GM12878 (cell line): ENCODE measurements around the gene CASK. TPM values are rescaled to one million over a fixed set of nuclear protein-coding genes. Genes with fewer than 3 reads are reported as not detected.

Source experiments
- ATAC-seq: fragments of 200-7000 bp; cut with Tn5 transposase; 3 replicates; pipeline ENCODE4 v1.9.1; 2020; ENCODE audit warnings: mild to moderate bottlenecking, moderate library complexity
- BruUV-seq: library from RNA; stranded (reverse); fragments of 400-500 nt; replicated peaks from 2 replicates; lab custom pipeline; 2021; lab: Mats Ljungman, UMichigan
- CTCF ChIA-PET: fragments of 300-600 bp; sonication (Branson Sonifier 250); formaldehyde crosslinking; extraction: SDS; loops from one replicate; lab custom pipeline; 2021; ENCODE audit warnings: inconsistent platforms; lab: Yijun Ruan, JAX
- POLR2A ChIA-PET: fragments of 350-600 bp; formaldehyde crosslinking; extraction: SDS; loops from one replicate; lab custom pipeline; 2021; ENCODE audit warnings: inconsistent platforms; lab: Charles Lee
- RAD21 ChIA-PET: fragments of 300-600 bp; sonication (Branson Sonifier 250); formaldehyde crosslinking; loops from one replicate; lab custom pipeline; 2023; ENCODE audit warnings: antibody characterized with exemption; ENCODE audit not compliant: unreplicated experiment; lab: Charles Lee
- SMC1A ChIA-PET: fragments of 300-600 bp; sonication (Branson Sonifier 250); formaldehyde crosslinking; loops from one replicate; lab custom pipeline; 2023; ENCODE audit not compliant: unreplicated experiment, uncharacterized antibody; lab: Charles Lee
- DNase-seq: peaks from one replicate; pipeline ENCODE4 v3.0.0-alpha.2; 2011; ENCODE audit warnings: low read depth, low spot score
- FAIRE-seq: peaks from 3 replicates; lab custom pipeline; 2011; peaks lifted over from hg19 to GRCh38; lab: Jason Lieb, UNC
- H2AFZ ChIP-seq: 2 replicates; pipeline ENCODE4 v1.6.0; 2011; ENCODE audit warnings: low read depth, low read length, control low read depth; ENCODE audit not compliant: control insufficient read depth
- H3K27ac ChIP-seq: 2 replicates; pipeline ENCODE4 v1.5.1; 2011; ENCODE audit warnings: control low read depth; ENCODE audit not compliant: control insufficient read depth, insufficient read depth
- H3K27me3 ChIP-seq, 2 experiments: replicated peaks in 1 of 2; 2 replicates each; pipeline versions ENCODE4 v1.6.0 to v1.6.1; 2011; ENCODE audit warnings: low read length in 1 of 2; ENCODE audit not compliant: control insufficient read depth in 2 of 2, insufficient read depth in 2 of 2
- H3K36me3 ChIP-seq, 2 experiments: 2 replicates each; pipeline ENCODE4 v1.5.1; 2011; ENCODE audit warnings: low read length in 1 of 2; ENCODE audit not compliant: control insufficient read depth in 2 of 2, insufficient read depth in 2 of 2
- H3K4me1 ChIP-seq: 2 replicates; pipeline ENCODE4 v1.6.1; 2011; ENCODE audit warnings: mild to moderate bottlenecking, low read length, moderate library complexity, mixed read lengths; ENCODE audit not compliant: control insufficient read depth, insufficient read depth
- H3K4me2 ChIP-seq: 2 replicates; pipeline ENCODE4 v1.6.0; 2011; ENCODE audit warnings: control low read depth; ENCODE audit not compliant: control insufficient read depth, insufficient read depth
- H3K4me3 ChIP-seq: fragments of 200-600 bp; sonication (generic); 2 replicates; pipeline ENCODE4 v1.5.1; 2016
- H3K79me2 ChIP-seq: 2 replicates; pipeline ENCODE4 v1.6.0; 2011; ENCODE audit warnings: low read length; ENCODE audit not compliant: control insufficient read depth, insufficient read depth
- H3K9ac ChIP-seq: 2 replicates; pipeline ENCODE4 v1.8.0; 2011; ENCODE audit warnings: low read length, control low read depth, mixed read lengths; ENCODE audit not compliant: control insufficient read depth, insufficient read depth
- H3K9me3 ChIP-seq: replicated peaks from 3 replicates; pipeline ENCODE4 v1.5.1; 2011; ENCODE audit warnings: mild to moderate bottlenecking, low read length; ENCODE audit not compliant: control insufficient read depth, insufficient read depth
- H4K20me1 ChIP-seq: 2 replicates; pipeline ENCODE4 v1.6.0; 2011; ENCODE audit not compliant: control insufficient read depth, insufficient read depth
- BCL11A ChIP-seq: IDR thresholded peaks from 2 replicates; pipeline ENCODE4 v1.6.1; 2011; ENCODE audit warnings: low read depth, low read length
- CBX3 ChIP-seq: fragments of 200-600 bp; sonication (generic); IDR thresholded peaks from 2 replicates; pipeline ENCODE4 v1.6.1; 2016; ENCODE audit warnings: low read depth, borderline replicate concordance
- CREM ChIP-seq: IDR thresholded peaks from 2 replicates; pipeline ENCODE4 v1.6.1; 2014; ENCODE audit warnings: antibody characterized with exemption, low read depth
- FOS ChIP-seq: IDR thresholded peaks from 3 replicates; pipeline ENCODE4 v1.6.1; 2011; ENCODE audit warnings: borderline replicate concordance; ENCODE audit not compliant: insufficient read length; ENCODE audit errors: extremely low read depth
- IKZF2 ChIP-seq, 2 experiments: fragments of 450-650 bp; IDR thresholded peaks; 2 replicates each; pipeline ENCODE4 v1.6.1; 2017; ENCODE audit warnings: mild to moderate bottlenecking in 2 of 2, moderate library complexity in 2 of 2
- NFYA ChIP-seq: IDR thresholded peaks from 2 replicates; pipeline ENCODE4 v1.6.1; 2011; ENCODE audit warnings: low read depth, mild to moderate bottlenecking, low read length, improper control_type of control experiment, borderline replicate concordance
- NR2F1 ChIP-seq: fragments of 450-650 bp; conservative IDR thresholded peaks from 2 replicates; pipeline ENCODE4 v1.6.1; 2017; ENCODE audit warnings: mild to moderate bottlenecking
- POLR2AphosphoS2 ChIP-seq: IDR thresholded peaks from 2 replicates; pipeline ENCODE4 v1.6.1; 2011; ENCODE audit warnings: low read depth, mild to moderate bottlenecking, low read length, improper control_type of control experiment, moderate library complexity
- POU2F2 ChIP-seq: IDR thresholded peaks from 3 replicates; pipeline ENCODE4 v1.6.1; 2011; ENCODE audit warnings: low read depth, mild to moderate bottlenecking, low read length, borderline replicate concordance
- RBBP5 ChIP-seq: fragments of 200-600 bp; sonication (generic); conservative IDR thresholded peaks from 2 replicates; pipeline ENCODE4 v1.6.1; 2016
- RELA ChIP-seq: fragments of 450-650 bp; IDR thresholded peaks from 2 replicates; pipeline ENCODE4 v1.8.0; 2014; ENCODE audit warnings: borderline replicate concordance; ENCODE audit not compliant: partially characterized antibody
- TCF3 ChIP-seq: IDR thresholded peaks from 2 replicates; pipeline ENCODE4 v1.6.1; 2012; ENCODE audit warnings: low read depth, mild to moderate bottlenecking, low read length, borderline replicate concordance; ENCODE audit not compliant: insufficient read depth
- ZBED1 ChIP-seq: IDR thresholded peaks from 2 replicates; pipeline ENCODE4 v1.6.1; 2016; ENCODE audit warnings: borderline replicate concordance
- ZZZ3 ChIP-seq: IDR thresholded peaks from 2 replicates; pipeline ENCODE4 v1.6.1; 2011; ENCODE audit warnings: low read depth; ENCODE audit not compliant: control insufficient read depth, insufficient read length
- WGBS: methylation state at CpG from one replicate; pipeline ENCODE4 v1.1.6; 2016; ENCODE audit warnings: low lambda C conversion rate; ENCODE audit not compliant: insufficient replicate concordance, insufficient coverage; ENCODE audit errors: missing lambda C conversion rate; 5-methylcytosine and 5-hydroxymethylcytosine counted together
- in situ Hi-C: fragments of 300-500 bp; cut with MboI; formaldehyde crosslinking; loops from 9 replicates; pipeline ENCODE4 v1.14.3; 2018; ENCODE audit warnings: mixed read lengths
- intact Hi-C: fragments of 100-400 bp; cut with micrococcal nuclease; formaldehyde crosslinking; loops from one replicate; pipeline ENCODE4 v1.14.2; 2022; ENCODE audit not compliant: unreplicated experiment
- polyA plus RNA-seq, 11 experiments: library from polyadenylated mRNA; depleted of rRNA in 4 of 11; unstranded in 6 of 11; stranded (reverse) in 5 of 11; fragments of >200 nt; fragmentation: Nextera tagmentation in 4 of 11; fragmentation: Illumina TruSeq in 1 of 11; extraction: Ambion mirVana in 4 of 11; extraction: Trizol in 1 of 11; gene quantifications; 1 replicate in 1 of 11; 2 replicates in 10 of 11; pipeline versions ENCODE4 v1.2.1 to v1.2.3, GENCODE V29; 2011 to 2016; ENCODE audit warnings: inconsistent platforms in 2 of 11, missing spikeins in 2 of 11, low read depth in 1 of 11
- total RNA-seq, 4 experiments: library from RNA; depleted of rRNA in 3 of 4; stranded (reverse); fragments of >200 nt in 3 of 4; fragmentation: Illumina TruSeq in 1 of 4; extraction: Trizol in 1 of 4; gene quantifications; 2 replicates each; pipeline versions ENCODE4 v1.2.1 to v1.2.3, GENCODE V29; 2013 to 2021
- TF ChIP-seq, protein P1 (sequence below): fragments of 450-650 bp; formaldehyde crosslinking; IDR thresholded peaks from 2 replicates; pipeline ENCODE4 v1.4.0; 2022; ENCODE audit warnings: mild to moderate bottlenecking, moderate library complexity

The CASK gene
- total and polyA plus RNA-seq, 10 of the 15 experiments (the other 5 are each of a cell fraction or from before 2014, with no cell fraction given): 0.60 to 45.9 (median 4.8) TPM

DNA sequence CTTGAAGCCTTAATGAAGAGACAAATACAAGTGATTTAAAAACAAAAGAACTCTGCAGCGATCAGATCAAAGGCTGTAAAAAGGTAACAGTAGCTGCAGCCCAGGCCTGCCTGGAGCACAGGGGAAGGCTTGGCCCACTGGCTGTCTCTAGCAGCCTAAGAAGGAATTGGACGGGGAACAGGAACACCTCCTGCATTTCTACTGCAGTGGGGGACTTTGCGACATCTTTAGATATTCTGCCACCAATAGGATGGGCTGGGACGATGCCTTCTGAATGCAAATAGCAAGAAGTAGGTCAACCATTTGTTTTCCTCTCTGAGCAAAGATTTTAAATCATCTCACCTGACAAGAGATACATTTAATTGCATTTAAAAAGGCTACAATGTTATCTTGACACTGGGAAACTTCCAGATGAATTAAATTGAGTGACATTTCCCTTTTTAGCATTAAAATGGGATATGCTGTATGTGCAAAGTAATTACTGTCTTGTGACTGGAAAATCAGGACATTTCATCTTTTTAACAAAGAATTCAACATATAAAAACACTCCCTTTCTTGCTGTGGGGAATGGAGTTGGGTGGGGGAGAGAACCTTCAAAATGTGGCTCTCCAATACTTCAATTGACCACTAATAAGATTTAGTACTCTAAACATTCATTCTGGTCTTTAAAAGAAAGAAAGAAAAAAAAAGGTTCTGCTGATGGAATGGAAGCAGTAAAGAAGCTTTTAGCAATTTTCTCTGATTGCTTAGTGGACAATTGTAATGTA is 406.2 kb downstream of the CASK start:
- Histone ChIP-seq H3K27ac (no peak overlapping the region), H3K79me2 (no peaks in the 10 kb centered on the region), H3K4me1 (no peaks in the 10 kb centered on the region), H3K9me3 (no peaks in the 10 kb centered on the region), H2AFZ (no peak overlapping the region), H3K4me2 (no peak overlapping the region), H3K36me3 (no peaks in the 10 kb centered on the region), H3K9ac (no peak overlapping the region), H3K4me3 (no peak overlapping the region), H3K27me3 (no peaks in the 10 kb centered on the region), H4K20me1 (no peaks in the 10 kb centered on the region)
- WGBS: 57% methylated on average over 4 of the region's 4 CpGs
- SMC1A ChIA-PET: interaction anchor here (0.6 kb wide), 1 partner anchor 169 kb away, joined by 3 read pairs; no protein-coding TSS in a partner anchor
- TF ChIP-seq NFYA: no peak
- no peak for TF ChIP-seq CREM
- no peak for TF ChIP-seq POU2F2
- no peak for TF ChIP-seq CBX3
- no peak for TF ChIP-seq RBBP5
- TF ChIP-seq POLR2AphosphoS2: no peak
- no peak for TF ChIP-seq IKZF2 (IDR thresholded peaks at IDR 0.05)
- no peak for TF ChIP-seq FOS
- TF ChIP-seq RELA: no peak
- no peak for TF ChIP-seq ZBED1
- TF ChIP-seq, protein P1, sequence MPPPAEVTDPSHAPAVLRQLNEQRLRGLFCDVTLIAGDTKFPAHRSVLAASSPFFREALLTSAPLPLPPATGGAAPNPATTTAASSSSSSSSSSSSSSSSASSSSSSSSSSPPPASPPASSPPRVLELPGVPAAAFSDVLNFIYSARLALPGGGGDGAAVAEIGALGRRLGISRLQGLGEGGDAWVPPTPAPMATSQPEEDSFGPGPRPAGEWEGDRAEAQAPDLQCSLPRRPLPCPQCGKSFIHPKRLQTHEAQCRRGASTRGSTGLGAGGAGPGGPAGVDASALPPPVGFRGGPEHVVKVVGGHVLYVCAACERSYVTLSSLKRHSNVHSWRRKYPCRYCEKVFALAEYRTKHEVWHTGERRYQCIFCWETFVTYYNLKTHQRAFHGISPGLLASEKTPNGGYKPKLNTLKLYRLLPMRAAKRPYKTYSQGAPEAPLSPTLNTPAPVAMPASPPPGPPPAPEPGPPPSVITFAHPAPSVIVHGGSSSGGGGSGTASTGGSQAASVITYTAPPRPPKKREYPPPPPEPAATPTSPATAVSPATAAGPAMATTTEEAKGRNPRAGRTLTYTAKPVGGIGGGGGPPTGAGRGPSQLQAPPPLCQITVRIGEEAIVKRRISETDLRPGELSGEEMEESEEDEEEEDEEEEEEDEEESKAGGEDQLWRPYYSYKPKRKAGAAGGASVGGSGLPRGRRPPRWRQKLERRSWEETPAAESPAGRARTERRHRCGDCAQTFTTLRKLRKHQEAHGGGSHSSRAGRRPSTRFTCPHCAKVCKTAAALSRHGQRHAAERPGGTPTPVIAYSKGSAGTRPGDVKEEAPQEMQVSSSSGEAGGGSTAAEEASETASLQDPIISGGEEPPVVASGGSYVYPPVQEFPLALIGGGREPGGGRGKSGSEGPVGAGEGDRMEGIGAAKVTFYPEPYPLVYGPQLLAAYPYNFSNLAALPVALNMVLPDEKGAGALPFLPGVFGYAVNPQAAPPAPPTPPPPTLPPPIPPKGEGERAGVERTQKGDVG (CRISPR knock-in tag): no peak
- no peak for TF ChIP-seq ZZZ3
- TF ChIP-seq BCL11A: no peak
- TF ChIP-seq TCF3: no peak
- no peak for TF ChIP-seq NR2F1
- intact Hi-C loops (no loop called here), in situ Hi-C loops (no loop called here)
- DNase-seq: no peak
- no peak for FAIRE-seq
- no peak for ATAC-seq
- BruUV-seq: no TSS peak
- POLR2A ChIA-PET: interaction anchor here (0.6 kb wide), 1 partner anchor 33 kb away, joined by 3 read pairs; no protein-coding TSS in a partner anchor
- CTCF ChIA-PET: no interaction called here
- RAD21 ChIA-PET: no interaction called here
